Fibroblast of skin of right quadriceps (primary cell): ENCODE measurements around the gene IDS.
A peak's percentile ranks its signal among the peaks of the same experiment; 100 is the strongest.
"Not testable (repeated sequence)": the region's sequence is repeated elsewhere in the genome, so short reads cannot be mapped to it uniquely, and the experiment has no call there.

Source experiments
- DNase-seq: peaks from one replicate; pipeline ENCODE4 v3.0.0-alpha.2; 2013

IDS gene

GRCh38 chrX:149504915-149505651 lies at the start of gene IDS:
IDS (minus strand) TSS chrX:149505306; CDS start chrX:149505137, 169 bp downstream.
- peak; percentile 81 for DNase-seq

- DNase-seq = not testable (repeated sequence)
Measured at GRCh38 chrX:149551939-149552248, 46.8 kb upstream of the IDS start.

GRCh38 chrX:149551245-149551938 lies 46.3 kb upstream of the IDS start:
- not testable (repeated sequence) for DNase-seq

GRCh38 chrX:149550454-149550853 lies 45.3 kb upstream of the IDS start:
- not testable (repeated sequence) for DNase-seq

GRCh38 chrX:149549701-149550100 lies 44.6 kb upstream of the IDS start, which contains the start of gene HSFX3:
HSFX3 (minus strand) TSS chrX:149549924; CDS start chrX:149549852, 72 bp downstream.
- DNase-seq = not testable (repeated sequence)

GRCh38 chrX:149547782-149548181 lies 42.7 kb upstream of the IDS start:
- not testable (repeated sequence) for DNase-seq

- DNase-seq = not testable (repeated sequence)
Measured at GRCh38 chrX:149546962-149547361, 41.9 kb upstream of the IDS start.

GRCh38 chrX:149545545-149546543 lies 40.7 kb upstream of the IDS start:
- peak; percentile 8 for DNase-seq

GRCh38 chrX:149541521-149542047 lies 36.5 kb upstream of the IDS start:
- no peak for DNase-seq

GRCh38 chrX:149540621-149541520 lies 35.8 kb upstream of the IDS start, which contains the start of gene EOLA1:
EOLA1 (plus strand) TSS chrX:149541012; CDS start chrX:149545631, 4,619 bp downstream.
- DNase-seq = peak; percentile 93

GRCh38 chrX:149540131-149540620 lies 35.1 kb upstream of the IDS start:
- peak; percentile 88 for DNase-seq

- DNase-seq = peak; percentile 92
Measured at GRCh38 chrX:149539283-149540130, 34.4 kb upstream of the IDS start.

GRCh38 chrX:149537474-149537873 lies 32.4 kb upstream of the IDS start:
- not testable (repeated sequence) for DNase-seq

GRCh38 chrX:149534926-149535602 lies 30.0 kb upstream of the IDS start:
- not testable (repeated sequence) for DNase-seq

GRCh38 chrX:149533999-149534398 lies 28.9 kb upstream of the IDS start:
- not testable (repeated sequence) for DNase-seq

- not testable (repeated sequence) for DNase-seq
Measured at GRCh38 chrX:149532868-149533267, 27.8 kb upstream of the IDS start.

- no peak for DNase-seq
Measured at GRCh38 chrX:149531599-149531998, 26.5 kb upstream of the IDS start.

GRCh38 chrX:149528381-149528780 lies 23.3 kb upstream of the IDS start:
- DNase-seq = no peak

- DNase-seq = no peak
Measured at GRCh38 chrX:149527705-149528104, 22.6 kb upstream of the IDS start.
